K562 (cell line): Measurements from ENCODE around the gene PHOSPHO1. TPM values are rescaled to one million over a fixed set of nuclear protein-coding genes. Genes with fewer than 3 reads are reported as not detected.
A peak's percentile ranks its signal among the peaks of the same experiment; 100 is the strongest.

Experiments
- CBX1 ChIP-seq: sonication (generic); IDR thresholded peaks from 2 replicates; pipeline ENCODE4 v1.6.1; 2016; ENCODE audit warnings: antibody characterized with exemption, low read depth, mild to moderate bottlenecking
- CEBPB ChIP-seq: fragments of 450-650 bp; IDR thresholded peaks from 2 replicates; pipeline ENCODE4 v1.6.1; 2016; ENCODE audit warnings: missing genetic modification characterization, missing compliant biosample characterization
- FOSL1 ChIP-seq: fragments of 200-800 bp; sonication (Bioruptor generic); conservative IDR thresholded peaks from 2 replicates; pipeline ENCODE4 v1.6.1; 2016; ENCODE audit warnings: missing genetic modification characterization, missing compliant biosample characterization
- FOXK1 ChIP-seq: sonication (generic); formaldehyde crosslinking; IDR thresholded peaks from 2 replicates; pipeline ENCODE4 v1.8.0; 2022; ENCODE audit warnings: missing genetic modification reagents, mild to moderate bottlenecking, borderline replicate concordance
- HMGN3 ChIP-seq: IDR thresholded peaks from 2 replicates; pipeline ENCODE4 v1.6.1; 2011; ENCODE audit warnings: borderline replicate concordance, low read depth, mild to moderate bottlenecking, mixed read lengths, low read length; ENCODE audit not compliant: insufficient read length; ENCODE audit errors: extremely low read depth
- MCM7 ChIP-seq, 2 experiments: fragments of 450-650 bp; IDR thresholded peaks; 2 replicates each; pipeline ENCODE4 v1.6.1; 2016 to 2018
- MLX ChIP-seq, 2 experiments: fragments of 450-650 bp in 1 of 2; sonication (generic) in 1 of 2; formaldehyde crosslinking; conservative IDR thresholded peaks; 2 replicates each; pipeline versions ENCODE4 v1.4.0 to v1.8.1; 2020 to 2022; ENCODE audit warnings: mild to moderate bottlenecking in 1 of 2, missing genetic modification reagents in 1 of 2
- NBN ChIP-seq: fragments of 450-650 bp; IDR thresholded peaks from 2 replicates; pipeline ENCODE4 v1.6.1; 2016; ENCODE audit warnings: low read depth, mild to moderate bottlenecking
- NFYB ChIP-seq: IDR thresholded peaks from 2 replicates; pipeline ENCODE4 v1.6.1; 2011; ENCODE audit warnings: mild to moderate bottlenecking, moderate library complexity; ENCODE audit not compliant: insufficient read length; ENCODE audit errors: extremely low read depth
- NR0B1 ChIP-seq: fragments of 450-650 bp; IDR thresholded peaks from one replicate; pipeline ENCODE4 v1.6.1; 2018; ENCODE audit warnings: mild to moderate bottlenecking, moderate library complexity; ENCODE audit not compliant: partially characterized antibody
- NR2C1 ChIP-seq, 2 experiments: fragments of 450-650 bp; IDR thresholded peaks; 2 replicates each; pipeline ENCODE4 v1.6.1; 2017; ENCODE audit warnings: mild to moderate bottlenecking in 2 of 2, antibody characterized with exemption in 1 of 2, inconsistent platforms in 1 of 2, missing compliant biosample characterization in 1 of 2, missing genetic modification characterization in 1 of 2
- PHF8 ChIP-seq: fragments of 200-600 bp; sonication (generic); IDR thresholded peaks from 2 replicates; pipeline ENCODE4 v1.6.1; 2012; ENCODE audit warnings: mixed run types, mild to moderate bottlenecking, inconsistent platforms, low read length, moderate library complexity, borderline replicate concordance
- RBM14 ChIP-seq: fragments of 200-400 bp; formaldehyde crosslinking; IDR thresholded peaks from 2 replicates; pipeline ENCODE4 v1.6.1; 2018; ENCODE audit warnings: low read depth, mild to moderate bottlenecking, low read length, moderate library complexity, borderline replicate concordance; ENCODE audit not compliant: insufficient read depth
- SMAD3 ChIP-seq: fragments of 450-650 bp; formaldehyde crosslinking; conservative IDR thresholded peaks from 2 replicates; pipeline ENCODE4 v1.4.0; 2020; ENCODE audit warnings: mild to moderate bottlenecking
- SMARCC2 ChIP-seq: fragments of 450-650 bp; IDR thresholded peaks from 2 replicates; pipeline ENCODE4 v1.6.1; 2017; ENCODE audit warnings: antibody characterized with exemption, moderate library complexity, mild to moderate bottlenecking, low read depth
- TARDBP ChIP-seq: fragments of 450-650 bp; IDR thresholded peaks from 2 replicates; pipeline ENCODE4 v1.6.1; 2016
- TBL1XR1 ChIP-seq, 2 experiments: IDR thresholded peaks; 2 replicates each; pipeline ENCODE4 v1.6.1; 2012; ENCODE audit warnings: improper control_type of control experiment in 2 of 2, low read length in 2 of 2, mild to moderate bottlenecking in 1 of 2
- TCF7L2 ChIP-seq: fragments of 150-350 bp; IDR thresholded peaks from 2 replicates; pipeline ENCODE4 v1.6.1; 2016; ENCODE audit warnings: low read depth, mild to moderate bottlenecking, low read length, moderate library complexity
- WHSC1 ChIP-seq: IDR thresholded peaks from one replicate; pipeline ENCODE4 v1.6.1; 2012; ENCODE audit warnings: low read length, control low read depth, inconsistent platforms
- XRCC4 ChIP-seq: IDR thresholded peaks from one replicate; pipeline ENCODE4 v1.6.1; 2011; ENCODE audit not compliant: insufficient read depth, insufficient read length; ENCODE audit errors: extremely low read depth
- ZFP1 ChIP-seq: fragments of 450-650 bp; formaldehyde crosslinking; IDR thresholded peaks from 2 replicates; pipeline ENCODE4 v1.4.0; 2020; ENCODE audit warnings: mild to moderate bottlenecking, mixed read lengths
- polyA plus RNA-seq, 8 experiments: library from polyadenylated mRNA; depleted of rRNA in 4 of 8; stranded (reverse) in 5 of 8; unstranded in 3 of 8; fragments of >200 nt; fragmentation: Nextera tagmentation in 2 of 8; fragmentation: Illumina TruSeq in 1 of 8; extraction: Ambion mirVana in 2 of 8; extraction: Trizol in 1 of 8; gene quantifications; 2 replicates each; pipeline versions ENCODE4 v1.2.1 to v1.2.3, GENCODE V29; 2011 to 2014; ENCODE audit warnings: inconsistent platforms in 1 of 8, missing spikeins in 1 of 8
- total RNA-seq, 7 experiments: library from RNA; depleted of rRNA in 6 of 7; stranded (reverse); fragments of >200 nt in 6 of 7; fragmentation: Illumina TruSeq in 2 of 7; extraction: Trizol in 2 of 7; gene quantifications; 2 replicates each; pipeline versions ENCODE4 v1.2.1 to v1.2.3, GENCODE V29; 2011 to 2021; ENCODE audit warnings: low replicate concordance in 1 of 7

The PHOSPHO1 gene
- total and polyA plus RNA-seq, 9 of the 15 experiments (the other 6 are each of a cell fraction or from before 2014, with no cell fraction given) = 0.06 to 0.07 TPM; not detected in 7

GRCh38 chr17:49191917-49192741 is 38.5 kb downstream of the PHOSPHO1 start (continued):
- TF ChIP-seq TBL1XR1 (IDR thresholded peaks at IDR 0.05; ENCODE audit: low read length in 2 of 2) (peak; percentile 28 to 96; a peak in 3 of 4 replicates), NFYB (no peak), NR2C1 (IDR thresholded peaks at IDR 0.05) (no peak), NR2C1 (tag; IDR thresholded peaks at IDR 0.05) (no peak; the same call in none of the 2 replicates), WHSC1 (no peak), HMGN3 (no peak), CBX1 (peak; percentile 69; the same call in 1 of the 2 replicates), XRCC4 (no peak), MCM7 (IDR thresholded peaks at IDR 0.05) (no peak), FOSL1 (peak; percentile 9), PHF8 (peak; percentile 64; the same call in 1 of the 2 replicates), FOXK1 (CRISPR knock-in tag) (0 out of 2 replicates have a peak, but pooled peaks have one; percentile 85), TARDBP (peak; percentile 36), NBN (peak; percentile 89), RBM14 (peak; percentile 92; the same call in 1 of the 2 replicates), SMAD3 (CRISPR knock-in tag) (peak; percentile 76; the same call in 1 of the 2 replicates), MLX (CRISPR knock-in tag; conservative IDR thresholded peaks at IDR 0.05) (peak in 1 of 2 experiments; percentile 60; a peak in 1 of 4 replicates), CEBPB (tag) (no peak), TCF7L2 (no peak), SMARCC2 (peak; percentile 93), ZFP1 (CRISPR knock-in tag) (no peak), NR0B1 (no peak)
